ENCODE data around the gene CEP44.

DNA sequence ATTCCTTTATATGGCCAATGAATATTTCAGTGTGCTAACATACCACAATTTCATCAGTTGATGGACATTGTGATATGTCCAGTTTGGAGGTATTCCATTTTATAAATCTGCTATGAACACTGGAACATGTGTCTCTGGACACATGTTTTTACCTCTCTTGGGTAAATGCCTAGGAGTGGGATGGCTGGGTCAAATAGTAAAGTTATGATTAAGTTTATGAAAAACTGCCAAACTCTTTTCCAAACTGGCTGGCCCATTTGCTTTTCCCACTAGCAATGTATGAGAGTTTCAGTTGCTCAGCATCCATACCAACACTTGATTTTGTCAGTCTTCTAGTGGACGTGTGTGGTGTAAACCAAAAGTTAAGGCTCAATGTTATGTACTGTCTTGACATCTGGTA lies 40.5 kb downstream of the CEP44 start:
- no peak for TF ChIP-seq POLR2A (IDR thresholded peaks at IDR 0.05; ENCODE audit: low read length)
- no peak for TF ChIP-seq GATA1 (IDR thresholded peaks at IDR 0.05; ENCODE audit: low read depth, low read length)

Data from erythroblast (primary cell).